SK-N-SH (cell line): ENCODE results near the gene OPCML.

Source experiments
- CTCF ChIP-seq: fragments of 200-600 bp; sonication (generic); IDR thresholded peaks from 2 replicates; pipeline ENCODE4 v1.6.1; 2017; ENCODE audit warnings: antibody characterized with exemption, mild to moderate bottlenecking, moderate library complexity
- EP300 ChIP-seq, 2 experiments: IDR thresholded peaks; 2 replicates each; pipeline versions ENCODE4 v1.4.0 to v1.6.1; 2012; ENCODE audit warnings: borderline replicate concordance in 1 of 2, low read depth in 1 of 2, low read length in 1 of 2
- FOXJ3 ChIP-seq: sonication (generic); formaldehyde crosslinking; IDR thresholded peaks from 2 replicates; pipeline ENCODE4 v1.5.1; 2020; ENCODE audit warnings: mild to moderate bottlenecking, missing genetic modification reagents
- FOXM1 ChIP-seq: IDR thresholded peaks from 2 replicates; pipeline ENCODE4 v1.4.0; 2012; ENCODE audit warnings: low read depth, mild to moderate bottlenecking
- GABPA ChIP-seq: IDR thresholded peaks from 2 replicates; pipeline ENCODE4 v1.4.0; 2012; ENCODE audit warnings: low read depth, mild to moderate bottlenecking
- IRF3 ChIP-seq: fragments of 150-350 bp; IDR thresholded peaks from 2 replicates; pipeline ENCODE4 v1.6.1; 2016; ENCODE audit warnings: mild to moderate bottlenecking, low read depth, low read length
- MEF2A ChIP-seq: IDR thresholded peaks from 2 replicates; pipeline ENCODE4 v1.4.0; 2012; ENCODE audit warnings: low read depth, borderline replicate concordance
- MXI1 ChIP-seq: IDR thresholded peaks from 2 replicates; pipeline ENCODE4 v1.6.1; 2012; ENCODE audit warnings: mild to moderate bottlenecking, low read depth, low read length, improper control_type of control experiment
- POLR2AphosphoS5 ChIP-seq: IDR thresholded peaks from 2 replicates; pipeline ENCODE4 v1.6.1; 2012; ENCODE audit warnings: low read depth, low read length
- RAD21 ChIP-seq: IDR thresholded peaks from 2 replicates; pipeline ENCODE4 v1.6.1; 2012; ENCODE audit warnings: mild to moderate bottlenecking, low read length
- TAF1 ChIP-seq: IDR thresholded peaks from 2 replicates; pipeline ENCODE4 v1.6.1; 2012; ENCODE audit warnings: low read depth, mild to moderate bottlenecking, low read length, moderate library complexity, borderline replicate concordance
- USF2 ChIP-seq: fragments of 150-350 bp; IDR thresholded peaks from 2 replicates; pipeline ENCODE4 v1.6.1; 2017; ENCODE audit warnings: antibody characterized with exemption, low read length, low read depth, borderline replicate concordance

GRCh38 chr11:133271871-133272776, 260.2 kb downstream of the OPCML start:
- TF ChIP-seq GABPA (no peak), POLR2AphosphoS5 (no peak), CTCF (no peak), EP300 (IDR thresholded peaks at IDR 0.05; ENCODE audit: borderline replicate concordance in 1 of 2, low read depth in 1 of 2, low read length in 1 of 2) (no peak), MXI1 (no peak), USF2 (no peak), FOXM1 (no peak), RAD21 (no peak), FOXJ3 (CRISPR knock-in tag) (no peak), IRF3 (no peak), TAF1 (no peak), MEF2A (no peak)
